Muscle of leg (tissue), 11 donors: Measurements from ENCODE around the gene SIPA1L2. TPM values are rescaled to one million over a fixed set of nuclear protein-coding genes. Genes with fewer than 3 reads are reported as not detected.

Experiments used
- DNase-seq: peaks from one replicate; pipeline ENCODE4 v3.0.0; 2013
- H3K27ac ChIP-seq: one replicate; pipeline ENCODE4 v1.5.1; 2013; ENCODE audit warnings: mild to moderate bottlenecking, low read length, control low read depth
- H3K27me3 ChIP-seq: one replicate; pipeline ENCODE4 v1.6.1; 2013; ENCODE audit warnings: low read length; ENCODE audit not compliant: control insufficient read depth, insufficient read depth
- H3K36me3 ChIP-seq: one replicate; pipeline ENCODE4 v1.6.1; 2013; ENCODE audit warnings: low read length; ENCODE audit not compliant: control insufficient read depth, insufficient read depth
- H3K4me1 ChIP-seq: one replicate; pipeline ENCODE4 v1.6.1; 2013; ENCODE audit warnings: low read length; ENCODE audit not compliant: control insufficient read depth, insufficient read depth
- H3K4me3 ChIP-seq: one replicate; pipeline ENCODE4 v1.5.1; 2013; ENCODE audit warnings: low read length, control low read depth
- H3K9me3 ChIP-seq: replicated peaks from 2 replicates; pipeline ENCODE4 v1.6.1; 2013; ENCODE audit warnings: low read depth, low read length; ENCODE audit not compliant: control insufficient read depth
- WGBS: methylation state at CpG from one replicate; pipeline ENCODE4 v1.1.5; 2013; ENCODE audit warnings: missing lambda C conversion rate; ENCODE audit not compliant: insufficient coverage; 5-methylcytosine and 5-hydroxymethylcytosine counted together
- polyA plus RNA-seq, 8 donors: library from polyadenylated mRNA; unstranded; fragments of 120-200 nt; gene quantifications; one replicate each; pipeline versions ENCODE4 v1.2.1 to v1.2.3, GENCODE V29; 2013; ENCODE audit warnings: inconsistent platforms in 1 of 8, low replicate concordance in 1 of 8; ENCODE audit not compliant: insufficient read length in 8 of 8, insufficient read depth in 1 of 8
- total RNA-seq: library from RNA; stranded (reverse); fragments of 120-200 nt; gene quantifications from one replicate; pipeline ENCODE4 v1.2.4, GENCODE V29; 2013

SIPA1L2 gene
- total and polyA plus RNA-seq, 9 donors: 23.3 to 32.6 (median 28.7) TPM

DNA sequence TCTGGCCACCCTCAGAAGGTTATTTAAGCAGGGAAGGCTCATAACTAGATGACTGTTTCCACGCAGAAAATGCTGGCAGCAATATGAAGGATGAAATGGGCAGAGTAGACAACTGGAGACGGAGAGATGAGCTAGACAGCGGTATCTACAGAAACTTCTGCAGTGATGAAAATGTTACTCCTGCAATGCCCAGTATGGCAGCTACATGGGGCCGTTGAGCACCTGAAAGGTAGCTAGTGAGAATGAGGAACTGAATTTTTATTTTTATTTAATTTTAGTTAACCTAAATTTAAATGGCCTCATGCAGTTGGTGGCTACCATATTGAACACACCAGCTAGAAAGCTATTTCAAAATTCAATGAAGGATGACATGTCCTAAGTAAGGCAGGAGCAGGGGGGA, 27.3 kb downstream of the SIPA1L2 start:
- no peak for DNase-seq
- H3K4me3 ChIP-seq: no peak overlapping the region
- no peak overlapping the region for H3K27ac ChIP-seq
- no peaks in the 10 kb centered on the region for H3K27me3 ChIP-seq
- H3K36me3 ChIP-seq: no peaks in the 10 kb centered on the region
- H3K4me1 ChIP-seq: no peaks in the 10 kb centered on the region
- 88% methylated on average over 3 of the region's 4 CpGs for WGBS
- H3K9me3 ChIP-seq: no peaks in the 10 kb centered on the region

DNA sequence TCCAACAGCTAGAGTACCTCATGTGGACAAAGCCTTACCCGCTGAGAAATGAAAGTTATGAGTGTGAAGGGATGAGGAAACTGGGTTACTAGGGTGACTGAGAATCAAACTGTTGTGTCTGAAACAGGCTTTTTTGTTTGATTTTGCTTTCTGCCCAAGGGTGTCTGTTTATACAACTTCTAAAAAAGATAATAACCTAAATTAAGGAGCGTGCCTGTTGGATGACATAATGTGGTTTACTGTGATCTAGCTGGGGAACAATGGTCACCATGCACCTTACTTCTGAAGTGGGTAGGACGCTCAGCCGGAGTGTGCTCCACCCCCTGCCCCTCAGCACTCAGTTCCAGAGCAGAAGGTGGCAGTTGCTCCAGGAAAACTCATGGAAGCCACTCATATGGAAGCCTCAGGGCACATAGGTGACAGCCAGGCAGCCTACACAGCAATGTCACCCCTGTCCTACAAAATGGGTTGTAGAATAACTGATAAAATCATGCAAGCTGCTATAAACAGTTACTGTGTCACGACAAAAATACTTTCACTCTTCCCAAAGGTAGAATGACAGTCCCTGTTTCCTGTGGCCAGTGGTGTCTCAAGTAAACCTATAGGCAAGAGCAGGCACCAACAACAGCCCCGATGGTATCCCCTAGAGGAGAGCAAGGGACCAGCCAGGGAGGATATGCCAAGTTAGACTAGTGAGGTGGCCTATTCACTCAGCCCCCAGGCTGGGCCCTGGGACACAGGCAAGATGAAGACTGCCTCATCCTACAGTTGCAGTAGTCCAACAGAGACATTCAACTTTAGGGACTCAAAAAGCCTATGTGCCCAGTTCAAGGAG, 29.3 kb downstream of the SIPA1L2 start:
- no peak for DNase-seq
- 88% methylated on average over 3 of the region's 6 CpGs for WGBS
- Histone ChIP-seq H3K4me3 (no peak overlapping the region), H3K4me1 (peaks cover 3% of the 10 kb centered on the region), H3K27me3 (no peaks in the 10 kb centered on the region), H3K27ac (no peak overlapping the region), H3K9me3 (no peaks in the 10 kb centered on the region), H3K36me3 (no peaks in the 10 kb centered on the region)

DNA sequence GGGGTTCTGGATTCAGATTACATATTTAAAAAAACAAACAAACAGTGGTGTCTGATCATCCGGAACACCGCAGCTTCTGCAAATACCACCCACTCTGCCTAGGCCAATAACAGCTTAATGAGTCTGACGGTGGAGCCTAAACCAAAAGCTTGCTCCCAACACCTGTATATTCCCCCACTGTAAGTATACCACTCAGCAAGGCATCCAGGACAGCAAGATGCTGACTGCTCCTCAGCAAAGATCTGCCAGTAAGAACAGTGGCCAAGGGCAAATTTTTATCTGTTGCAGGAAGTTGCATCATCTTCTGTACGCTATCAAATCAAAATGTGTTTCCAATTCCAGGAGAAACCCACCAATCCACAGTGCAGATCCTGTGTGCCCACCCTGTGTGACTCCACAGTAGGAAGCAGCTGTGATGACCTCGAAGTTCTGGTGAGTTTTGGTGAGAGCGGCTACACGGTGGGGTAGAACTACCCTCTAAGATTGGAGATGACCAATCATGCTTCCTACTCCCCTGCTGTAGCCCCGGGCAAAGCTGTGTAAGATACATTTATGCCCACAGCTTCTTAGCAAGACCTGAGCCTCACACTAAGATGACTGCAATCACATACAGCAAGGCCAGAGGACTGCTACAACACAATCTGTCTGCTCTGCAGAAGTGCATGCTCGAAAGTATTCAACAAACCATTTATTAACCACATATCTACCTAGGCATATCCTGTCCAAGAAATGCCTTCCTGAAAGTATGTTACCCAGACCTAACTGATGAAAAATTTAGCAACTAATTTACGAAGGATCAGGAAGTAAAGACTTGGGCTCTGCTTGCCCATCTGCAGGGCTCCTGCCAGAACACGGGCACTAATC, 30.5 kb downstream of the SIPA1L2 start:
- H3K4me1 ChIP-seq: peaks cover 12% of the 10 kb centered on the region
- H3K27ac ChIP-seq: no peak overlapping the region
- H3K27me3 ChIP-seq: no peaks in the 10 kb centered on the region
- DNase-seq: no peak
- no peak overlapping the region for H3K4me3 ChIP-seq
- H3K36me3 ChIP-seq: no peaks in the 10 kb centered on the region
- 90% methylated on average over 6 of the region's 11 CpGs for WGBS
- no peaks in the 10 kb centered on the region for H3K9me3 ChIP-seq

DNA sequence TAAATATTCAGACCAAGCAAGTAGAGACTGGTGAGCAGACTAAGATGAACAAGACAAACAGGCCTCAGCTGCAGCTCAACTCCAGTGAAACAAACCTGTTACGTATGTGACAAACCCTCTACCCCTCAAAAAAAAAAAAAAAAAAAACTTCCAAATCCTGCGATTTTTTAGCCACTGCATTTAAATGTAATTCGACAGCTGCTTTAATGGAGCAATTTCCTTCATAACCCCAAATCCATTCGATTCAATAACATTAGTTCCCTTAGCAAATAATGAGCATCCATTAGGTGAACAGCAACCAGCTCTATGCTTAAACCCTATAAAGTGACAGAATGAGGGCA, 31.1 kb downstream of the SIPA1L2 start:
- DNase-seq: no peak
- peaks cover 17% of the 10 kb centered on the region for H3K4me1 ChIP-seq
- no peak overlapping the region for H3K27ac ChIP-seq
- no peaks in the 10 kb centered on the region for H3K27me3 ChIP-seq
- H3K36me3 ChIP-seq: no peaks in the 10 kb centered on the region
- no peak overlapping the region for H3K4me3 ChIP-seq
- H3K9me3 ChIP-seq: no peaks in the 10 kb centered on the region
- 93% methylated on average over 2 of the region's 4 CpGs for WGBS

DNA sequence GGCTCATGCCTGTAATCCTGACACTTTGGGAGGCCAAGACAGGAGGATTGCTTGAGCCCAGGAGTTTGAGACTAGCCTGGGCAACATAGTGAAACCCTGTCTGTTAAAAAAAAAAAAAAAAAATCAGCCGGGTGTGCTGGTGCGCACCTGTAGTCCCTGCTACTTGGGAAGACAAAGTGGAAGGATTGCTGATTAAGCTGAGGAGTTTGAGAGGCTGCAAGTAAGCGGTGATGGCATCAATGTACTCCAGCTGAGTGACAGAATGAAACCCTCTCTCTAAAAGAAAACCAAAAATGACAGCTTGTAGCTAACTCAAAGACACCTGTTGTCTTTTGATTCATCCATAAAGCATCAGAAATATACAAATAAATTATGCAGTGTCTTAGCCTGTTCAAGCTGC, 31.8 kb downstream of the SIPA1L2 start:
- Histone ChIP-seq H3K27me3 (no peaks in the 10 kb centered on the region), H3K27ac (no peak overlapping the region), H3K4me1 (peaks cover 17% of the 10 kb centered on the region), H3K36me3 (no peaks in the 10 kb centered on the region), H3K9me3 (no peaks in the 10 kb centered on the region), H3K4me3 (no peak overlapping the region)
- 100% methylated on average over 1 of the region's 3 CpGs for WGBS
- DNase-seq: no peak

DNA sequence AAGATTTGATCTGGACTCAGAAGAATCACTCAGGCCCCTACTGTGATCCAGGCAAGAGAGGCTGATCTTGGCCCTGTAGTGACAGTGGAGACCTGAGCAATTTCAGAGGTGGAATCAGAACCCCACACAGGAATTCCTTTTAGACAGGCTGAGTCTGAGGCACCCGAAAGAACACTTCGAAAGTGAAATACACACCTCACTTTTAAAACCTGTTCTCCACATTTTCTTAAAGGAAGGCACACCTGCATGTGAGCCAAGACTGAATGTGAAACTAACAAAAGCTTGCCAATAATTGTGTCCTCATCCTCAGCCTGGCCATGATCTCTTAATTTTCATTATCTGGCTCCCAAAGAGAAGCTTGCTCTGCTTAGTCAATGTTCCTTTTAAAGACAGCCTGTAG, 32.2 kb downstream of the SIPA1L2 start:
- no peak for DNase-seq
- Histone ChIP-seq H3K36me3 (no peaks in the 10 kb centered on the region), H3K9me3 (no peaks in the 10 kb centered on the region), H3K4me1 (peaks cover 17% of the 10 kb centered on the region), H3K27me3 (no peaks in the 10 kb centered on the region), H3K27ac (no peak overlapping the region), H3K4me3 (no peak overlapping the region)
- WGBS: 40% methylated on average over 1 of the region's 2 CpGs

DNA sequence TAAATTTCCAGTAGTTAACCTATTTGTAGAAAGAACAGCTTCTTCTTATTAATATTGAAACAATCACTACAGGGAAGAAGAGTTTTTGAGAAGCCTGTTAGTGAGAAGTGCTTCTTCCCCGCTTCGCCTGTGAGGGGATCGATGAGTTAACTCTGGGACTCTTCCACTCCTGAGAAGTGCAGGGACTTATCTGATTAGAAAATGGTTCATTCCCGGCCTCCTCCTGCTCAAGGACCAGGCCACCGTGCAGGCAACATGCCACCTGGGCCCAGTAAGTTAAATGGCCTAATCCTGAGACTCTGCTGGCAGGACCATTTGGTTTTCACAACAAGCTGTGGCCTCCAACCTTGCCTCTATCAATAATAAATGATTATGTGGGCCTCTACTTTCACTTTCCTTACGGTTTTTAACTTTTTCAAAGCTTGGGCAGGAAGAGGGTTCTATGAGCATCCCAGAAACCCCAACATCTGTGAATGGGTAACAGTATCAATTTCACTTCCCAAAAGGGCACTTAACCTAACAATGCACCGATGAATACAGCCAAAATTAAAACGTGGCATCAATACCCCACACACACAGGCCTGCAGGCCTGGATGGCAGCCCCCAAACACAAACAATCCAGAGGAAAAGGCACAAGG, 33.1 kb downstream of the SIPA1L2 start:
- Histone ChIP-seq H3K4me3 (no peak overlapping the region), H3K9me3 (no peaks in the 10 kb centered on the region), H3K36me3 (no peaks in the 10 kb centered on the region), H3K27ac (no peak overlapping the region), H3K4me1 (peaks cover 17% of the 10 kb centered on the region), H3K27me3 (no peaks in the 10 kb centered on the region)
- DNase-seq: no peak
- 0% methylated on average over 1 of the region's 8 CpGs for WGBS

DNA sequence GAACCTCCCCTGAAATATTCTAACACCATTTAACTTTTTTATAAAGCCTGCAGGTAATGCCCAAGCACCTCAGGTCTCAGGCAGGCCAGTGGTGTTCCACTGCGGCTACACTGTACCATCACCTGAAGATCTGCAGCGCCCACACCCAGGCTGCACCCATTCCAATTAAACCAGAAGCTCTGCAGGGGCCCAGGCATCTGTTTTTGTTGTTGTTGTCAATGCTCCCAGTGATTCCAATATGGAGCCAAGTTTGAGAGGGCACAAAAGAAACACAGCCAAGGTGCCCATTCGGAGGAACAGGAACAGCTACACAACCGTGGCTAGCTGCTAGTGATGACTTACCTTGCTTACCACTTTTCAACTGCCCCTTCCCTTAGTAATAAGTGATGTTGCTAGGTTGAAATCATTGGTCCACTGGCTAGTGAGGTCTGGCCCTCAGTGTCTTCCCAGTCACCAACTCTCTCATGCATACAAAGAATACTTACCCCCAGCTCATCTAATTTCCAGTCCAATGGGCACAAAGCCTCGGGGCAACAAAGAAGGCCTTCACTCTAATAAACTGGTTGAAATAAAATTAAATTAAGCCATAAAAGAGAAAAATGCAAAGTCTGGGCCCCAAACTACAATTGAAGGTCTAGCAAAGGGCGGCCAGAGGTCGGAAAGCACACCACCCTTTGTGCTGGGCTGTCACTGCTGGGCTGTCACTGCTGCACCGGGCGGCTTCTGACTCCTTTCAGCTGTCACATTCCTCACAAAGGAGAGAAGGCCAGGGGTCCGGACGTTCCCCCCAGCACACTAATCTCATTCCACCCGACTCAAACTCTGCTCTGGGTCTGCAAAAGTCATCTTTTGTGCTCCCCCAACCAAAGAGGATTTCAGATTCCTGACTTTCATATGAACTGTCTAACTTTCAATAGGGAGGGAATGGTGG, 34.9 kb downstream of the SIPA1L2 start:
- Histone ChIP-seq H3K27ac (no peak overlapping the region), H3K4me3 (no peak overlapping the region), H3K9me3 (no peaks in the 10 kb centered on the region), H3K27me3 (no peaks in the 10 kb centered on the region), H3K36me3 (no peaks in the 10 kb centered on the region), H3K4me1 (peaks cover 22% of the 10 kb centered on the region)
- DNase-seq: no peak
- 100% methylated on average over 1 of the region's 12 CpGs for WGBS

DNA sequence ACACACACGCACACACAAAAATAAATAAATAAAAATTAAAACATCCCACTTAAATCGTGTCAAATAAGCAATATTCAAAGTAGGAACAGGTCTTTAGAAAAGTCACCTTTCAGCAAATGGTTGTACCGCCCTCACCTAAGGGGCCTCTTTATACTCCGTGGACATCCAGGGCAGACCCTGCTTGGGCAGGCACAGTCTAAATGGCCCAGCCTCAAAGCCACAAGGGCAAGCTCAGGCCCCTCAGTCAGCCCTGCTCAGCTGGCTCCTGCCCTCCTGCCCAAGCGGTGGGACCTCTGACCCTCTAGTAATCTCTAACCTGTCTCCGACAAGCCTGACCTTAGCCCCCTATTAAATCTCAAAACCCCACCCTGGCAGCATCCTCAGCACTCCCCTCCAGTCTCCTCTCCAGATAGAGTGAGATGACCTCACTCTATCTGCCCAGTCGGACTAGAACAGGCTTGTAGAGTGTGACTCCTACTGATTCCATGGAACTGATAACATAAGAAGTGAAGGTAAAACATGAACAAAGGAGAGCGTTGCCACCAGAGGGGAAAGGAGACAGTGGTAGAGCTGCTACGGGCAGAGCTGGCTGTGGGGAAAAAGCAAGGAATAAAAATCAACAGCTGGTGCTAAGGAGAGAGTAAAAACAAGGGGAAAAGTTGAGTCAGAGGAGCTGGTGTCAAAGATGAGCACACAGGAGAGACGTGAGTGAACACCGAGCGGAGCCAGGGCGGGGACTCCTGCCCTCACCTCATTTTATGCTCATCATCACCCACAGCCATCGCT, 36.0 kb downstream of the SIPA1L2 start:
- 30% methylated on average over 5 of the region's 14 CpGs for WGBS
- Histone ChIP-seq H3K9me3 (no peaks in the 10 kb centered on the region), H3K27me3 (no peaks in the 10 kb centered on the region), H3K27ac (no peak overlapping the region), H3K4me3 (no peak overlapping the region), H3K36me3 (no peaks in the 10 kb centered on the region), H3K4me1 (peaks cover 25% of the 10 kb centered on the region)
- DNase-seq: no peak
